HepG2 (cell line): ENCODE measurements around the gene PSMB11. TPM values are rescaled to one million over a fixed set of nuclear protein-coding genes. Genes with fewer than 3 reads are reported as not detected.

Experiments used
- CC2D1A ChIP-seq: sonication (generic); formaldehyde crosslinking; IDR thresholded peaks from 2 replicates; pipeline ENCODE4 v1.8.1; 2023; ENCODE audit warnings: mild to moderate bottlenecking, missing genetic modification reagents
- FOXC1 ChIP-seq: sonication (generic); formaldehyde crosslinking; IDR thresholded peaks from 2 replicates; pipeline ENCODE4 v1.8.0; 2022; ENCODE audit warnings: mild to moderate bottlenecking, missing genetic modification reagents, borderline replicate concordance
- HDAC2 ChIP-seq: sonication (generic); formaldehyde crosslinking; IDR thresholded peaks from 2 replicates; pipeline ENCODE4 v1.4.0; 2020; ENCODE audit warnings: missing genetic modification reagents
- HMG20A ChIP-seq: IDR thresholded peaks from 2 replicates; pipeline ENCODE4 v1.6.1; 2016; ENCODE audit warnings: borderline replicate concordance
- IRF2 ChIP-seq: IDR thresholded peaks from 2 replicates; pipeline ENCODE4 v1.6.1; 2018; ENCODE audit warnings: missing genetic modification reagents, missing compliant biosample characterization
- ISX ChIP-seq: sonication (generic); formaldehyde crosslinking; conservative IDR thresholded peaks from 2 replicates; pipeline ENCODE4 v1.5.0; 2020; ENCODE audit warnings: missing genetic modification reagents
- MLLT10 ChIP-seq: sonication (generic); formaldehyde crosslinking; IDR thresholded peaks from 2 replicates; pipeline ENCODE4 v1.4.0; 2020; ENCODE audit warnings: missing genetic modification reagents
- REPIN1 ChIP-seq: sonication (generic); formaldehyde crosslinking; IDR thresholded peaks from 2 replicates; pipeline ENCODE4 v1.8.0; 2022; ENCODE audit warnings: missing genetic modification reagents, low read depth, mild to moderate bottlenecking, borderline replicate concordance
- STAG1 ChIP-seq: sonication (generic); formaldehyde crosslinking; IDR thresholded peaks from 2 replicates; pipeline ENCODE4 v1.4.0; 2020; ENCODE audit warnings: missing genetic modification reagents
- TSC22D2 ChIP-seq: sonication (generic); formaldehyde crosslinking; IDR thresholded peaks from 2 replicates; pipeline ENCODE4 v1.5.1; 2020; ENCODE audit warnings: missing genetic modification reagents, mild to moderate bottlenecking, borderline replicate concordance
- ZNF431 ChIP-seq: sonication (generic); formaldehyde crosslinking; IDR thresholded peaks from 2 replicates; pipeline ENCODE4 v1.9.0; 2022; ENCODE audit warnings: missing genetic modification reagents, low read depth, mild to moderate bottlenecking, borderline replicate concordance
- ZNF496 ChIP-seq: sonication (generic); formaldehyde crosslinking; IDR thresholded peaks from 2 replicates; pipeline ENCODE4 v1.8.1; 2023; ENCODE audit warnings: mild to moderate bottlenecking, moderate library complexity, missing genetic modification reagents; ENCODE audit not compliant: insufficient replicate concordance
- ZNF790 ChIP-seq: sonication (generic); formaldehyde crosslinking; IDR thresholded peaks from 2 replicates; pipeline ENCODE4 v1.8.0; 2022; ENCODE audit warnings: missing genetic modification reagents, mild to moderate bottlenecking, borderline replicate concordance
- polyA plus RNA-seq, 8 experiments: library from polyadenylated mRNA; depleted of rRNA in 3 of 8; stranded (reverse) in 7 of 8; unstranded in 1 of 8; fragments of >200 nt; fragmentation: Illumina TruSeq in 4 of 8; extraction: Trizol in 4 of 8; gene quantifications; 2 replicates each; pipeline versions ENCODE4 v1.2.1 to v1.2.3, GENCODE V29; 2011 to 2016; ENCODE audit warnings: low read depth in 4 of 8, missing spikeins in 1 of 8, mixed read lengths in 1 of 8; ENCODE audit not compliant: insufficient read depth in 1 of 8
- total RNA-seq, 5 experiments: library from RNA; depleted of rRNA; stranded (reverse); fragments of >200 nt; fragmentation: Illumina TruSeq; extraction: Trizol; gene quantifications; 2 replicates each; pipeline ENCODE4 v1.2.3, GENCODE V29; 2016; ENCODE audit warnings: low read depth in 1 of 5
- TF ChIP-seq, protein P1 (sequence below): sonication (generic); formaldehyde crosslinking; conservative IDR thresholded peaks from 2 replicates; pipeline ENCODE4 v1.4.0; 2020; ENCODE audit warnings: missing genetic modification reagents
- TF ChIP-seq, protein P2 (sequence below), 2 experiments: sonication (generic) in 1 of 2; formaldehyde crosslinking in 1 of 2; IDR thresholded peaks; 2 replicates each; pipeline versions ENCODE4 v1.4.0 to v1.6.1; 2018 to 2020; ENCODE audit warnings: missing genetic modification reagents in 2 of 2, borderline replicate concordance in 1 of 2, low read depth in 1 of 2, mild to moderate bottlenecking in 1 of 2, missing biosample characterization in 1 of 2
- TF ChIP-seq, protein P3 (sequence below): sonication (generic); formaldehyde crosslinking; IDR thresholded peaks from 2 replicates; pipeline ENCODE4 v1.4.0; 2020; ENCODE audit warnings: missing genetic modification reagents
- TF ChIP-seq, protein P4 (sequence below): sonication (generic); formaldehyde crosslinking; IDR thresholded peaks from 2 replicates; pipeline ENCODE4 v1.5.1; 2020; ENCODE audit warnings: mild to moderate bottlenecking, moderate library complexity, missing genetic modification reagents
- TF ChIP-seq, protein P5 (sequence below): sonication (generic); formaldehyde crosslinking; IDR thresholded peaks from 2 replicates; pipeline ENCODE4 v1.8.1; 2022; ENCODE audit warnings: mild to moderate bottlenecking, missing genetic modification reagents

PSMB11 gene
- total and polyA plus RNA-seq, 2 of the 13 experiments (the other 11 are each of a cell fraction or from before 2014, with no cell fraction given): not detected

DNA sequence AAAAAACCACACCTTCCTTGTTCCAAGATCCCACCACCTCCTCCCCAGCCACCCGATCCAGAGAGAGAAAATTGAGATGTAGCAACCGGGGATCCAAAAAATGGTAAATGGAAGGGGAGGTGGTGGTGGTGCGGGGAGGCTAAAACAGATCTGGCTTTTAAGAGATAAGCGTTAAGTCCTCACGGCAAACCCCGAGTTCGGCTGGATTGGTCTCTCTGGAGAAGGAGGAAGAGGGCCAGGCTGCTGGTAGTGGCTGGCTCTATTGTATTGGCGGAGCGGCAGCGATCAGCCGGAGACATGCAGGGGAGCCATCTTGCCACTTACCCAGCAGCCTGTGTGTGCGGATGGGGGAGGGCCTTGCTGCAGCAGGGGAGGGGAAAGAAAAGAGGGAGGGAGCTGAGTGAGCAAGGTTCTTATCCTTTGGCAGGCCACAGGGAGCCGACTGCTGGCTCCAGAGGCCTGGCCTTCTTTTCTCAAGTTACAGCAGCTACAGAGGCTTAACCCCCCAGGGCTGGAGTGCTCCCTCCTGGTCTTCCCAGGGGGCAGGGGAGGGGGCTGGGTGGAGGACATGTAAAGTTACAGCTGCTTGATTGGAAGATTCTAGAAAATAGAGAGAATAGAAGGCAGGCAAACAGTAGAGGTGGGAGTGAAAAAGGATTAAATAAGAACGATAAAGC is 29.4 kb downstream of the PSMB11 start (continued):
- TF ChIP-seq CC2D1A (CRISPR knock-in tag) (no peak), FOXC1 (CRISPR knock-in tag) (peak; percentile 80), HDAC2 (peak; percentile 81), HMG20A (CRISPR knock-in tag) (no peak; the same call in 1 of the 2 replicates), MLLT10 (CRISPR knock-in tag) (no peak), ZNF496 (CRISPR knock-in tag) (no peak), IRF2 (CRISPR knock-in tag) (peak; percentile 87), TSC22D2 (CRISPR knock-in tag) (no peak), ZNF431 (CRISPR knock-in tag) (no peak), ISX (CRISPR knock-in tag) (no peak), ZNF790 (peak; percentile 41; the same call in 1 of the 2 replicates), REPIN1 (CRISPR knock-in tag) (peak; percentile 72; the same call in 1 of the 2 replicates), STAG1 (CRISPR knock-in tag) (no peak)
- TF ChIP-seq, protein P1, sequence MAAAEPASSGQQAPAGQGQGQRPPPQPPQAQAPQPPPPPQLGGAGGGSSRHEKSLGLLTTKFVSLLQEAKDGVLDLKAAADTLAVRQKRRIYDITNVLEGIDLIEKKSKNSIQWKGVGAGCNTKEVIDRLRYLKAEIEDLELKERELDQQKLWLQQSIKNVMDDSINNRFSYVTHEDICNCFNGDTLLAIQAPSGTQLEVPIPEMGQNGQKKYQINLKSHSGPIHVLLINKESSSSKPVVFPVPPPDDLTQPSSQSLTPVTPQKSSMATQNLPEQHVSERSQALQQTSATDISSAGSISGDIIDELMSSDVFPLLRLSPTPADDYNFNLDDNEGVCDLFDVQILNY: no peak
- TF ChIP-seq, protein P2, sequence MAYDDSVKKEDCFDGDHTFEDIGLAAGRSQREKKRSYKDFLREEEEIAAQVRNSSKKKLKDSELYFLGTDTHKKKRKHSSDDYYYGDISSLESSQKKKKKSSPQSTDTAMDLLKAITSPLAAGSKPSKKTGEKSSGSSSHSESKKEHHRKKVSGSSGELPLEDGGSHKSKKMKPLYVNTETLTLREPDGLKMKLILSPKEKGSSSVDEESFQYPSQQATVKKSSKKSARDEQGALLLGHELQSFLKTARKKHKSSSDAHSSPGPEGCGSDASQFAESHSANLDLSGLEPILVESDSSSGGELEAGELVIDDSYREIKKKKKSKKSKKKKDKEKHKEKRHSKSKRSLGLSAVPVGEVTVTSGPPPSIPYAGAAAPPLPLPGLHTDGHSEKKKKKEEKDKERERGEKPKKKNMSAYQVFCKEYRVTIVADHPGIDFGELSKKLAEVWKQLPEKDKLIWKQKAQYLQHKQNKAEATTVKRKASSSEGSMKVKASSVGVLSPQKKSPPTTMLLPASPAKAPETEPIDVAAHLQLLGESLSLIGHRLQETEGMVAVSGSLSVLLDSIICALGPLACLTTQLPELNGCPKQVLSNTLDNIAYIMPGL (CRISPR knock-in tag; IDR thresholded peaks at IDR 0.05; ENCODE audit: borderline replicate concordance in 1 of 2, low read depth in 1 of 2): peak; percentile 91 to 99
- TF ChIP-seq, protein P3, sequence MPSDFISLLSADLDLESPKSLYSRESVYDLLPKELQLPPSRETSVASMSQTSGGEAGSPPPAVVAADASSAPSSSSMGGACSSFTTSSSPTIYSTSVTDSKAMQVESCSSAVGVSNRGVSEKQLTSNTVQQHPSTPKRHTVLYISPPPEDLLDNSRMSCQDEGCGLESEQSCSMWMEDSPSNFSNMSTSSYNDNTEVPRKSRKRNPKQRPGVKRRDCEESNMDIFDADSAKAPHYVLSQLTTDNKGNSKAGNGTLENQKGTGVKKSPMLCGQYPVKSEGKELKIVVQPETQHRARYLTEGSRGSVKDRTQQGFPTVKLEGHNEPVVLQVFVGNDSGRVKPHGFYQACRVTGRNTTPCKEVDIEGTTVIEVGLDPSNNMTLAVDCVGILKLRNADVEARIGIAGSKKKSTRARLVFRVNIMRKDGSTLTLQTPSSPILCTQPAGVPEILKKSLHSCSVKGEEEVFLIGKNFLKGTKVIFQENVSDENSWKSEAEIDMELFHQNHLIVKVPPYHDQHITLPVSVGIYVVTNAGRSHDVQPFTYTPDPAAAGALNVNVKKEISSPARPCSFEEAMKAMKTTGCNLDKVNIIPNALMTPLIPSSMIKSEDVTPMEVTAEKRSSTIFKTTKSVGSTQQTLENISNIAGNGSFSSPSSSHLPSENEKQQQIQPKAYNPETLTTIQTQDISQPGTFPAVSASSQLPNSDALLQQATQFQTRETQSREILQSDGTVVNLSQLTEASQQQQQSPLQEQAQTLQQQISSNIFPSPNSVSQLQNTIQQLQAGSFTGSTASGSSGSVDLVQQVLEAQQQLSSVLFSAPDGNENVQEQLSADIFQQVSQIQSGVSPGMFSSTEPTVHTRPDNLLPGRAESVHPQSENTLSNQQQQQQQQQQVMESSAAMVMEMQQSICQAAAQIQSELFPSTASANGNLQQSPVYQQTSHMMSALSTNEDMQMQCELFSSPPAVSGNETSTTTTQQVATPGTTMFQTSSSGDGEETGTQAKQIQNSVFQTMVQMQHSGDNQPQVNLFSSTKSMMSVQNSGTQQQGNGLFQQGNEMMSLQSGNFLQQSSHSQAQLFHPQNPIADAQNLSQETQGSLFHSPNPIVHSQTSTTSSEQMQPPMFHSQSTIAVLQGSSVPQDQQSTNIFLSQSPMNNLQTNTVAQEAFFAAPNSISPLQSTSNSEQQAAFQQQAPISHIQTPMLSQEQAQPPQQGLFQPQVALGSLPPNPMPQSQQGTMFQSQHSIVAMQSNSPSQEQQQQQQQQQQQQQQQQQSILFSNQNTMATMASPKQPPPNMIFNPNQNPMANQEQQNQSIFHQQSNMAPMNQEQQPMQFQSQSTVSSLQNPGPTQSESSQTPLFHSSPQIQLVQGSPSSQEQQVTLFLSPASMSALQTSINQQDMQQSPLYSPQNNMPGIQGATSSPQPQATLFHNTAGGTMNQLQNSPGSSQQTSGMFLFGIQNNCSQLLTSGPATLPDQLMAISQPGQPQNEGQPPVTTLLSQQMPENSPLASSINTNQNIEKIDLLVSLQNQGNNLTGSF (CRISPR knock-in tag): 0 out of 2 replicates have a peak, but pooled peaks have one; percentile 22
- TF ChIP-seq, protein P4, sequence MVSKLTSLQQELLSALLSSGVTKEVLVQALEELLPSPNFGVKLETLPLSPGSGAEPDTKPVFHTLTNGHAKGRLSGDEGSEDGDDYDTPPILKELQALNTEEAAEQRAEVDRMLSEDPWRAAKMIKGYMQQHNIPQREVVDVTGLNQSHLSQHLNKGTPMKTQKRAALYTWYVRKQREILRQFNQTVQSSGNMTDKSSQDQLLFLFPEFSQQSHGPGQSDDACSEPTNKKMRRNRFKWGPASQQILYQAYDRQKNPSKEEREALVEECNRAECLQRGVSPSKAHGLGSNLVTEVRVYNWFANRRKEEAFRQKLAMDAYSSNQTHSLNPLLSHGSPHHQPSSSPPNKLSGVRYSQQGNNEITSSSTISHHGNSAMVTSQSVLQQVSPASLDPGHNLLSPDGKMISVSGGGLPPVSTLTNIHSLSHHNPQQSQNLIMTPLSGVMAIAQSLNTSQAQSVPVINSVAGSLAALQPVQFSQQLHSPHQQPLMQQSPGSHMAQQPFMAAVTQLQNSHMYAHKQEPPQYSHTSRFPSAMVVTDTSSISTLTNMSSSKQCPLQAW: peak; percentile 68
- TF ChIP-seq, protein P5, sequence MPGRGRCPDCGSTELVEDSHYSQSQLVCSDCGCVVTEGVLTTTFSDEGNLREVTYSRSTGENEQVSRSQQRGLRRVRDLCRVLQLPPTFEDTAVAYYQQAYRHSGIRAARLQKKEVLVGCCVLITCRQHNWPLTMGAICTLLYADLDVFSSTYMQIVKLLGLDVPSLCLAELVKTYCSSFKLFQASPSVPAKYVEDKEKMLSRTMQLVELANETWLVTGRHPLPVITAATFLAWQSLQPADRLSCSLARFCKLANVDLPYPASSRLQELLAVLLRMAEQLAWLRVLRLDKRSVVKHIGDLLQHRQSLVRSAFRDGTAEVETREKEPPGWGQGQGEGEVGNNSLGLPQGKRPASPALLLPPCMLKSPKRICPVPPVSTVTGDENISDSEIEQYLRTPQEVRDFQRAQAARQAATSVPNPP (CRISPR knock-in tag): peak; percentile 88; the same call in 1 of the 2 replicates
